Right lobe of liver (tissue), 6 donors: ENCODE measurements around the gene IARS2. TPM values are rescaled to one million over a fixed set of nuclear protein-coding genes. Genes with fewer than 3 reads are reported as not detected.

Experiments
- ATAC-seq, 4 donors: fragments of 200-7000 bp; cut with Tn5 transposase; one replicate each; pipeline ENCODE4 v1.9.1; 2020; ENCODE audit warnings: mild to moderate bottlenecking in 4 of 4, moderate library complexity in 4 of 4
- DNase-seq, 3 donors: peaks; one replicate each; pipeline ENCODE4 v3.0.0-alpha.2; 2020
- H3K27ac ChIP-seq, 3 donors: fragments of 200-600 bp; one replicate each; pipeline ENCODE4 v1.8.0; 2022
- H3K27me3 ChIP-seq, 2 donors: fragments of 200-600 bp; one replicate each; pipeline ENCODE4 v1.8.0; 2022
- H3K36me3 ChIP-seq, 4 donors: fragments of 200-600 bp; sonication (generic) in 1 of 4; one replicate each; pipeline versions ENCODE4 v1.5.1 to v1.8.0; 2017 to 2022; ENCODE audit warnings: control low read depth in 1 of 4
- H3K4me1 ChIP-seq, 4 donors: fragments of 200-600 bp; sonication (generic) in 1 of 4; one replicate each; pipeline versions ENCODE4 v1.5.1 to v1.8.0; 2017 to 2022; ENCODE audit warnings: control low read depth in 1 of 4
- H3K4me3 ChIP-seq, 3 donors: fragments of 200-600 bp; one replicate each; pipeline ENCODE4 v1.8.0; 2022
- H3K9me3 ChIP-seq, 4 donors: fragments of 200-600 bp; sonication (generic) in 1 of 4; one replicate each; pipeline versions ENCODE4 v1.5.1 to v1.8.0; 2017 to 2022; ENCODE audit warnings: control low read depth in 1 of 4
- CTCF ChIP-seq, 4 donors: fragments of 200-600 bp in 3 of 4; fragments of 450-650 bp in 1 of 4; IDR thresholded peaks; one replicate each; pipeline versions ENCODE4 v1.5.1 to v1.8.0; 2016 to 2022; ENCODE audit warnings: antibody characterized with exemption in 4 of 4, mild to moderate bottlenecking in 2 of 4
- POLR2A ChIP-seq: fragments of 450-650 bp; IDR thresholded peaks from one replicate; pipeline ENCODE4 v1.6.1; 2017; ENCODE audit warnings: antibody characterized with exemption, mild to moderate bottlenecking
- WGBS: methylation state at CpG from one replicate; pipeline ENCODE4 v1.1.6; 2018; ENCODE audit warnings: low coverage, low lambda C conversion rate; ENCODE audit not compliant: insufficient coverage; ENCODE audit errors: missing lambda C conversion rate; 5-methylcytosine and 5-hydroxymethylcytosine counted together
- intact Hi-C, 2 donors: fragments of 100-400 bp; cut with DNase I; formaldehyde crosslinking; loops; one replicate each; pipeline versions ENCODE4 v1.11.2 to v1.14.1; 2022
- microRNA counts: library from miRNA; unstranded; fragments of <30 nt; microRNA quantifications from one replicate; lab custom pipeline; 2016
- microRNA-seq, 2 donors: library from miRNA; unstranded; fragments of <30 nt; microRNA quantifications; one replicate each; pipeline ENCODE4, GENCODE V29; 2019 to 2020
- small RNA-seq, 2 experiments: library from RNA; depleted of rRNA; stranded (forward); fragments of <200 nt; gene quantifications; one replicate each; pipeline ENCODE3, GENCODE V24; 2016
- total RNA-seq, 6 experiments: library from RNA; depleted of rRNA in 2 of 6; stranded (reverse); fragments of >200 nt in 2 of 6; fragmentation: NEBNext Ultra II Directional in 3 of 6; extraction: Animal tissue kit (Norgen Biotek cat#: 25700) in 3 of 6; gene quantifications; one replicate each; pipeline versions ENCODE4 v1.1.0 to v1.2.4, GENCODE V29; 2016 to 2023
- donor health status: DM: no; HTN: yes; CAD: no.
- donor health status: DM: no; HTN: no; CAD: no.
- donor health status: DM: no; HTN: no; CAD: no.
- donor health status: DM: no; HTN: yes; CAD: no.
- donor health status: DM: no; HTN: yes; CAD: no.

The IARS2 gene
- total RNA-seq, 6 experiments from 2014 or later, result 46.7 to 64.7 (median 50.0) TPM

- Histone ChIP-seq H3K27ac (no peak overlapping the region), H3K27me3 (no peaks in the 10 kb centered on the region), H3K36me3 (peaks cover 3 to 63% (median 17%) of the 10 kb centered on the region in 4 donors), H3K9me3 (no peaks in the 10 kb centered on the region), H3K4me1 (no peaks in the 10 kb centered on the region), H3K4me3 (no peak overlapping the region)
- intact Hi-C loops, result no loop called here
- WGBS, result 100% methylated on average over 1 of the region's 1 CpG
- peak in 3 of 4 donors; percentile 47 to 53 (median 48) for ATAC-seq
- TF ChIP-seq CTCF (IDR thresholded peaks at IDR 0.05) (peak; percentile 6 to 58 (median 56)), POLR2A (no peak)
- no peak for DNase-seq
These were observed 95.9 kb downstream of the IARS2 start for GRCh38 chr1:220189750-220190347.

DNA sequence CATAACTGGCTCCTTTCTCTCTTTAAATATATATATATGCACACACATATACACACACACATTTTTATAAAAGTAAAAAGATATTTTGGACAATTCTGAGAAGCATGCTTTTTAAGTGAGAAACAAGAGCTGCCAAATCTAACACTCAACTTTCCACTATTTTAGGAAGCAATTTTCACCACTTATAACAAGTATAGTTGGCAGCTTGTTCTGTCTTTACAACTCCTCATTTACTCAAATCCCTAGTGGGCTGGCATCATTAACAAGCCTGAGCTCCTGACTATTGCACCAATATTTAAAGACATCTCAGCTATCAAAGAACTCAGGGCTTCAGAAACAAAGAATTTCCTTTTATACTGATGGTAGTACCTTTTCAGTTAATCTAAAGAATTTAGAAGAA, 101.8 kb downstream of the IARS2 start:
- Histone ChIP-seq H3K9me3 (no peaks in the 10 kb centered on the region), H3K27me3 (no peaks in the 10 kb centered on the region), H3K27ac (no peak overlapping the region), H3K4me1 (no peaks in the 10 kb centered on the region), H3K36me3 (peaks cover 0 to 48% (median 10%) of the 10 kb centered on the region in 4 donors), H3K4me3 (no peak overlapping the region)
- no peak for DNase-seq
- TF ChIP-seq CTCF (IDR thresholded peaks at IDR 0.05) (no peak), POLR2A (no peak)
- intact Hi-C loops, result no loop called here
- no peak for ATAC-seq

MicroRNAs within 50 kb of the gene (microRNA counts, 767-probe panel; counts per million panel counts)
- microRNA hsa-miR-194-5p (lab: Ali Mortazavi, UCI) (12,013 counts per million, percentile 75 among the panel's probes with 10 or more counts), microRNA hsa-miR-215 (lab: Ali Mortazavi, UCI) (237 counts per million)

Small RNA genes lying within 50 kb of the gene (microRNA-seq; reads per million reads assigned to microRNA genes)
- gene MIR194-1 (7.7 to 16.5 reads per million in 2 donors), gene MIR215 (5.2 to 11.8 reads per million in 2 donors)

Small RNA genes lying within 50 kb of the gene (small RNA-seq; reads per million reads assigned to genes)
- 0.52 to 1.2 reads per million in 2 experiments for gene MIR194-1
- 12.0 to 29.0 reads per million in 2 experiments for gene MIR215

Other genes with a start within 250 kb of the IARS2 start
- gene SLC30A10, start 165.6 kb upstream of the IARS2 start, total RNA-seq, result 10 to 100 TPM; 25.5 to 55.5 (median 36.6) TPM
- gene EPRS1, start 47.6 kb upstream of the IARS2 start, total RNA-seq, result 10 to 100 TPM; 30.2 to 45.1 (median 36.8) TPM
- gene BPNT1, start 4.3 kb upstream of the IARS2 start, total RNA-seq, result 10 to 100 TPM; 13.6 to 26.1 (median 16.8) TPM
- 10 to 100 TPM; 13.3 to 20.4 (median 18.4) TPM for gene RAB3GAP2, start 178.3 kb downstream of the IARS2 start, total RNA-seq